ENCODE results near the gene GAS2L1.

GAS2L1 gene

DNA sequence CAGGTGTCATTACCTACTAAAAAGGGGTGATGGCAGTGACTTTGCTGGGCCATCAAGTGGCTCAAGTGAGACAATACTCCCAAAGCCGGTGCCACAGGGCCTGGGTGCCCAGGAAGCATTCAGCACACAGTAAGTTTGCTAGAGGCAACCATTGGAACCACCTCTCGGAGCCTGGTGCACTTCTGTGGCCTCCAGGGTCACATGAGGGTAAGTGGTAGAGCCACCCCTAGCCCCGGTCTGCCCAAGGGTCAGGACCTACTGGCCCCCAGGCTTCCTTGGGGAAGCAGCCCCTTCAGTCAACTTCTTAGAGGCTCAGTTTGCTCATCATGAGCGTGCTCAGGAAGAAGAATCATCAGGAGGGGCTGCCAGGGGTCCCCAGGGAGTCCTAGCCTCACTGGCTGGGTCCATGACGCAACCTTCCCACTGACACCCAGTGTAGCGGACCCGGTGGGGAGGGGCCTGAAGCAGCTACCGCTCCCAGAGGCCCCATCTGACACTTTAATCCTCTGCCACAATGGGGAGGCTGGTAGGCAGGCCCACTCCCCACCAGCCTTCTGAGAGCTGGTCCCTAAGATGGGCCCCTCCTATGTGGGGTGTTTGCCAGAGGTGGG lies 26.5 kb downstream of the GAS2L1 start:
- TF ChIP-seq, protein P1, sequence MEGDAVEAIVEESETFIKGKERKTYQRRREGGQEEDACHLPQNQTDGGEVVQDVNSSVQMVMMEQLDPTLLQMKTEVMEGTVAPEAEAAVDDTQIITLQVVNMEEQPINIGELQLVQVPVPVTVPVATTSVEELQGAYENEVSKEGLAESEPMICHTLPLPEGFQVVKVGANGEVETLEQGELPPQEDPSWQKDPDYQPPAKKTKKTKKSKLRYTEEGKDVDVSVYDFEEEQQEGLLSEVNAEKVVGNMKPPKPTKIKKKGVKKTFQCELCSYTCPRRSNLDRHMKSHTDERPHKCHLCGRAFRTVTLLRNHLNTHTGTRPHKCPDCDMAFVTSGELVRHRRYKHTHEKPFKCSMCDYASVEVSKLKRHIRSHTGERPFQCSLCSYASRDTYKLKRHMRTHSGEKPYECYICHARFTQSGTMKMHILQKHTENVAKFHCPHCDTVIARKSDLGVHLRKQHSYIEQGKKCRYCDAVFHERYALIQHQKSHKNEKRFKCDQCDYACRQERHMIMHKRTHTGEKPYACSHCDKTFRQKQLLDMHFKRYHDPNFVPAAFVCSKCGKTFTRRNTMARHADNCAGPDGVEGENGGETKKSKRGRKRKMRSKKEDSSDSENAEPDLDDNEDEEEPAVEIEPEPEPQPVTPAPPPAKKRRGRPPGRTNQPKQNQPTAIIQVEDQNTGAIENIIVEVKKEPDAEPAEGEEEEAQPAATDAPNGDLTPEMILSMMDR (IDR thresholded peaks at IDR 0.05; ENCODE audit: low read depth, low read length) = no peak
- no peak overlapping the region for H3K4me3 ChIP-seq (ENCODE audit: low read depth, low read length)

DNA sequence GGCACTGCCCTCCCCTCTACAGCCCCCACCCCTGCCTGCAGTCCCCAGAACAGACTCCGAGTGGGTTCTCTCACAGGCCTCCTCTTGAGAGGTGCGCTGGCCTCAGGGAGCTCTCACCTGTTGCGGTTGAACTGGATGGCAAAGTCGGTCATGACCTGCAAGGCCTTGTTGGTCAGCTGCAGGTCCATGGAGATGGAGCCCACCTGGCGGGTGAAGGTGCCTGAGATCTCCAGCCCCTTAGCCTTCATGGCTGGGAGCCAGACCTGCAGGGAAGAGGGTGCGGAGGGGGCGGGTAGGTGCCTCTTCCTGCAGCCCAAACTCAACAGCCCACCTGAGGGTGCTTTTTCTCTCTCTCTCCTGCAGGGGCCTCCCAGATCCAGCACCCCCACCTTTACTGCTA lies 27.7 kb downstream of the GAS2L1 start:
- TF ChIP-seq, protein P1 (IDR thresholded peaks at IDR 0.05; ENCODE audit: low read depth, low read length) = no peak
- no peak overlapping the region for H3K4me3 ChIP-seq (ENCODE audit: low read depth, low read length)

DNA sequence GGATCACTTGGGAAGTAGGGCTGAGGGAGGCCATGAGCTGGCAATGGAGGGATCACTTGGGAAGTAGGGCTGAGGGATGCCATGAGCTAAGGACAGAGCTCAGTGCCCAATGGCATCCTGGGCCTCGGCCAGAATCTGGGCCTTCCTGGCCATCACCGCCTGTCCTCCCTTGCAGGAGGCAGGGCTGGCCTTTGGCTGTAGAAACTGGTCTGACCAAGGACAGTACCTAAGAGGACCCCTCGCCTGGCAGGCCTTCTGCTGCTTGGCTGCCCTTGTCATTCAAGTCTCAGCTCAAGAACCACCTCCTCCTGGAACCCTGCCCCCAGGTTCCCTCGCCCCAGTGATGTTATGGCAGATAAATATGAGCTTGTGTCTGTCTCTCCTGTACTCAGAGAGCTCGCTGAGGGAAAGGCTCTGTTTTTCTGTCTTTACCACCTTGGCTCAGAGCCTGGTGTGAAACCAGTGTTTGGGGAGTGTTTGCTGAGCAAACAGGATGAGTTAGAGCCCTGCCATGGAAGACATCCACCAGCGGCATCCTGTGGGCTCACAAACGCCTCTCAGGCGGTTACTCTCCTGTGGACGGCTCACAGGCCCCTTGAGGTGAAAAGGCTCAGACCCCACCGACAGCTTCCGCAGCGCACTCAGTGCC lies 28.4 kb downstream of the GAS2L1 start:
- no peak overlapping the region for H3K4me3 ChIP-seq (ENCODE audit: low read depth, low read length)
- TF ChIP-seq, protein P1 (IDR thresholded peaks at IDR 0.05; ENCODE audit: low read depth, low read length) = no peak

DNA sequence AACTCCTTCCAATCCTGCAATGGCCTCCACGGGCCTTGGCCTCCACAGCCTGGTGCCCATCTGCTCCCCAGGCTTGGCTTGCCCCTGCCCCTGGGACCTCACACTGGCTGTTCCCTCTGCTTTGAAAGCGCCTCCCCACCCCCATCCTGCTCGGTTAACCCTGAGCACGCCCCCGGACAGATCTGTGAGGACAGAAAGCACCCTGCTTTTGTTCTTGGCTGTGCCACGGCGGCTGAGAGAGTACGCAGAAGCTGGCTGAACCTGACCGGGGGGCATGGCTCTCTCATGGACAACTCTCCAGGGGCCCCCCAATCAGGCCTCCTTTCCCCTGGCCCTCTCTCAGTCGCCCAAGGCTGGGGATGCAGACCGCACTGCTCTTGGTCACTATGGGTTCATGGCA lies 29.2 kb downstream of the GAS2L1 start:
- TF ChIP-seq, protein P1 (IDR thresholded peaks at IDR 0.05; ENCODE audit: low read depth, low read length) = no peak
- H3K4me3 ChIP-seq (ENCODE audit: low read depth, low read length) = no peak overlapping the region

DNA sequence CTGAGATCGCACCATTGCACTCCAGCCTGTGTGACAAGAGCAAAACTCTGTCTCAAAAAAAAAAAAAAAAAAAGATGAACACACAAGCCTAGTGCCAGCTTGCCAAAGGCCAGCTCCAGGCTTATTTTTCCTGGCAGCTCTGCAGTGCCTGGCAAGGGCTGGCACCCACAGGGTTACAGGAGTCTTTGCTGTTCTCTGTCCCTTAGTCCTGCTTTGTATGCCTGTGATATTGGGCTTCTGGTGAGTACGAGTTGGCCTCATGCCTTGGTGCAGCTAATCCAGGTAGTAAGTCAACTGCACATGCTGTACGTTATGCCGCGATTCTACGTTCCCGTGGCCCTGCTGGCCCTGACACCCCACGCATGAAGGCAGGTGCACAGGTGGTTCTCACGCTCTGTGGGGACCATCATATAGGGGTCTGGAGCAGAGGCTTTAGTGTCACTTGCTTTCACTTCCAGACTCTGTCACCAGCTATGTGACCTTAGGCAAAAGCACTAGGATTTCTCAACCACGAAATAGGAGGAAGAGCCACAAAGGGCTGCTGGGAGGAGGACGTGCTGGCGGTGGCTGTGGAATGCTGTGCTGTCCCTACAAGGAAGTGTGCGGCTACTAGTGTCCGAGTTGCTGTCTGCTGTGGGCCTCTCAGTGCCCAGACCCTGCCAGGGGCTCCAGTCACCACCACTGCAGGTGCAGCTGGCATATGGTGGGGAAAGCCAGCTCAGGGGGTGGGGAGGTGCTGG lies 30.5 kb downstream of the GAS2L1 start:
- H3K4me3 ChIP-seq (ENCODE audit: low read depth, low read length) = no peak overlapping the region
- TF ChIP-seq, protein P1 (IDR thresholded peaks at IDR 0.05; ENCODE audit: low read depth, low read length) = no peak

DNA sequence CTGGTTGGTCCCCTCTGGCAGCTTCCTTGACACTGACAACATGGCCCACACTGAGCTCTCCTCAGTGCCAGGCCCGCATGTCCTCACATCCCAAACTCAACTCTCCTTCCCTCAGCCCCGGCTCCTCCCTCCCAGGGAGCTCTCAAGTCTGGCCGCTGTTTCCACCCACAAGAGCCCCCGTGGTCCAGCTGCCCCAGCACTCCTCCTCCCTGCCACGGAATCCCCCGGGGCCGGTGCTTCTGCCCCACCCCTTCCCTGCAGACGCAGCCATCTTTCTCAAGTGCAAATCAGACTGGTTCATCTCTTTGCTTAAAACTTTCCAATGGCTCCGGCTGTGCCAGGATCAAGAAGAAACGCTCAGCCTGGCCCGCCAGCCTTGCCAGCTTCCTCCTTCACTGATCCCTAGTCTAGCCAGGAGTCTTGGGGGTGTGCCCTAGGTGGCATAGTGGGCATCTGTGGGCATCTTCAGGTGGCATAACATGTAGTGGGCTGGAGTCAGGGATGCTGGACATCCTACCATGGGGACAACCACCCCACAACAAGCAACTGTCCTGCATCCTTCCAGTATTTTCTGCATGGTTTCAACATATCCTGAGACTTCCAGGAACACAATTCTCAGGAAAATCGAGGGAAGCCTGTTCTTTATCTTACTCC lies 31.3 kb downstream of the GAS2L1 start:
- TF ChIP-seq, protein P1 (IDR thresholded peaks at IDR 0.05; ENCODE audit: low read depth, low read length) = no peak
- H3K4me3 ChIP-seq (ENCODE audit: low read depth, low read length) = no peak overlapping the region
